Activated CD4-positive, alpha-beta T cell treated with anti-CD3 and anti-CD28 coated beads for 4 hours (primary cell): Measurements from ENCODE around the gene NR2C2.

Source experiments
- DNase-seq, 2 donors: peaks; one replicate each; pipeline ENCODE4 v3.0.0-alpha.2; 2020

The NR2C2 gene

DNA sequence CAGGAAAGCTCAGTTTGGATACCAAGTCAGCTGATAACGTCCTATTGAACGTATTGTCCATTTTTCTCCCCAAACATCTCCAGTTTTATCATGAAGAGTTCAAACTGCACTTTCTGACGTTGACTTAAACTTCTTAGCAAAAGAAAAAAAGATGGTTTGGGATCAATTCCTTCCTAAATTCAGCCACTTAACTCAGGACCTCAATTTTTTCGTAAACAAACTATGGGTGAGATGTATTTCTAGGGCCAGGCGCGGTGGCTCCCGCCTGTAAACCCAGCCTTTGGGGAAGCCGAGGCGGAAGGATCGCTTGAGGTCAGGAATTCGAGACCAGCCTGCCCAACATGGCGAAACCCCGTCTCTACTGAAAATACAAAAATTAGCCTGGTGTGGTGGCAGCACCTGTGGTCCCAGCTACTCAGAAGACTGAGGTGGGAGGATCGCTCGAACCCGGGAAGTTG, 118.2 kb downstream of the NR2C2 start:
- no peak for DNase-seq

DNA sequence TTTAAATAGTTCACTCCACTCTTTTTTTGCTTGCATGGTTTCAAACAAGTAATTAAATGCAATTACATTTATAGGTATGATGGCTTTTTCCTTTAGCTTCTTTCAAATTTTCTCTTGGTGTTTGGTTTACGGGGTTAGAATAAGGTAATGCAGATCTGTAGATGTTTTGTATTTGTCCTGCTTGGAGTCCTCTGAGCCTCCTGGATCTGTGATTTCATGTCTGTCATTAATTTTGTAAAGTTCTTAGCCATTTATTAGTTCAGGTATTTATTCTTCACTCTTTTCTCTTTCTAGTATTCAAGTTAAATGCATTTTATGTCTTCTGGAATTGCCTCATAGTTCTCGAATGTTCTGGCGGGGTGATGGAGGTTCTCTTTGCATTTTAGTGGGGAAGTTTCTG, 119.1 kb downstream of the NR2C2 start:
- DNase-seq = no peak

DNA sequence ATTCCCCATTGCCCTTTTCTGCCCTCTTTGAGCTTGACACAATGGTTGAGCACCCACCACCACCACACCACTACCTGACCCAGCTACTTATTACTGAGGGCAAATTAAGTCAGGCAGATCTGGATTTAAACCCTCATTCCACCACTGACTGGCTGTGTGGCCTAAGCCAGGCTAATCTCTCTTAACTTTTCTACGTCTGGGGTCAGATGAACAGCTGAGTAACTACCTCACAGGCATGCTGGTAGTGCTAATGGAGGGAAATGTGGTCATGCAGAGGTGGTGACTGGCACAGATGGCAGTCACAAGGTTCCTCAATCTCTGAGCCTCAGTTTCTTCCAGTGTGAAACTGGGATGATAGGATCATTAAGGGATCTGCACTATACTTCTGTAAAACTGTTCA, 122.1 kb downstream of the NR2C2 start:
- DNase-seq = no peak

DNA sequence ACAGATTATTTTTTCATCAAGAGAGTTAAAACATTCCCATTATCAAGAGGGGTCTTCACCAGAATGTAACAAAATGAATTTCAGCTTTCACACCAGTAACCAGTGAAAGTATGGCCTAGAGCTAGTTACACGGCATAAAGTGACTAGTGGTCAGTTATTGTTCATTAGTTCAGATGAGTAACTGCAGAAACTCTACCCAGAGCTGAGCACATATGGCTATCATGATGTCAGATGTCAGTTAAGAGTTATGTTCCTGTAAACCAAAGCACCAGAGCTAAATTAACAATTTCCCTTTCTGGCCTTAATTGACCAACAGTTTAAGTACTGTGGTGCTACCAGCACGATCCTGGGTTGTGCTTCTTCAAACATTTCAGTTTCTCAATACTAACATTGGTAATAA, 124.3 kb downstream of the NR2C2 start:
- no peak for DNase-seq

DNA sequence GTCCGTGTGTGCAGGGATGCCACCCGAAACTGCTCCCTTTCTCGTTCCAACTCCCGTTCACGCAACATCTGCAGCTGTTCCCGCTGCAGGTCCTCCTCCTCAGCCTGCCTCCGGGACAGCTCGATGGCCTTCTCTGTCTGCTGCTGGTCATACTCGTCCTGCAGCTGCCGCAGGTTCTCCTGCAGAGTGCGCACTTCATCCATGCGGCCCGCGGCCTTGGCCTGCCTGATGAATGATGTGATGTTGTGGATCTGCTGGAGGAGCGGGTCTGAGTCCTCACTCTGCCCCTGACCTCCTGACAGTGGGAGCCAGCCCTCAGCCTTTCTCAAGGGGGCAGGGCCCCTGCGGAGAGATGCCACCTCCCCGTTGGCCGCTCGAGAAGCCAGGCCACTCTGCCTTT, 127.1 kb downstream of the NR2C2 start:
- DNase-seq = no peak

DNA sequence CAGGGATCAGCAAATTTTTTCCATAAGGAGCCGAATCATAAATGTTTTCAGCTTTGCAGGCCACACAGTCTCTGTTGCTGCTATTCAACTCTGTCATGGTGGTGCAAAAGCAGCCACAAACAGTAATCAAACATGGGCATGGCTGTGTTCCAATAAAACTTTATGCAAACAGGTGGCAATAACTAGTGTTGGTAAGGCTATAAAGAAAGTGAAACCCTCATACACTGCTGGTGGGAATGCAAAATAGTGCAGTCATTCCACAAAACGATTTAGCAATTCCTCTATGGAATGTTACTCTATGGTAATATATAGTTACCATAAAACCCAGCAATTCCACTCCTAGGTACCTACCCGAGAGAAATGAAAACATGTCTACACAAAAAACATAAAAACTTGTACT, 131.7 kb downstream of the NR2C2 start:
- DNase-seq = no peak

DNA sequence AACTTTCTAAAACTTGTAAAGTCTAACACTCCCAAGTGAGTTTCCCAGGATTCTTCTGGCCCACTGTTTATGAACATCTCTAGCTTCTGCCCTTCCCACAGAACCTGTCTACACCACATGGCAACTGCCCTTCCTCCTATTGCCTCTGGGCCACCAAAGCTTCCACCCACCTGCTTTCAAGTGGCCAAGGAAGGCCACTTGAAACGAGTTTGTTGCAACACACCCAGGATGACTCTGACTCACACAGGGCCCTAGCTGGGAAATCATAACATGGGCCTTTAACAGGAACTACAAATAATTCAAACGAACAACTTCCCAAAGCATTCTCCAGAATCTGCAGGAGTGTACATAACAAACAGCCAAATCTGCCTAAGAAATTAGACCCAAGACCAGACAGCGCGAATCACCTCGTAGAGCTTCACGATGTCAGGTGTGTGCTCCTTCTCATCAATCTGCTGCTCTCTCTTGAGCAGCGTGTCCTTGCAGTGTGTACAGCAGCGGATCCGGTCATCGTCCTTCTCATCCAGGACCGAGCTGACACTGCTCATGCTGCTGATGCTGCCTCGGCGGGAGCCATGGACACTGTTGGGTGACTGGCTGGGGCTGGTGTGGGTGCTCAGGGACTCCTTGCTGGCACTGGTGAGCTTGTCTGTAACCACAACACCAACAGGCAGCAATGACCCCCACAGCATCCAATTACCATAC, 134.7 kb downstream of the NR2C2 start:
- no peak for DNase-seq

DNA sequence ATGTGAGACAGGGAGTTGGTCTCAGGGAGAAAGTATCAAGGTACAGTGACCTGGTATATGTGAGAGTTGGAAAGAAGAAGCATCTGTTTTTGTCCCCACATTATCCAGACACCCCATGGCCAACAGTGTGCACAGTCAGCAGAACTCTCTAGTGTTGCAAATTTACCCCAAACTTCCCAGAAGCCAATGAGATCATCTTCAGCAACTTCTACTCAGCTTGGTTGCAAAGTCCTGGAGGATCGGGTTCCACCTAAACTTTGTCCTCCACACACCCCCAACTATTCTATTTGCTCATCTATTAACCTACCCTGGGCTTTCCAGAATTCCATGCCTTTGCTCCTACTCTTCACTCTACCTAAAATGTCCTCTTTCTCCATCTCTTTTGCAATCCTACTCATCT, 135.9 kb downstream of the NR2C2 start:
- DNase-seq = no peak

DNA sequence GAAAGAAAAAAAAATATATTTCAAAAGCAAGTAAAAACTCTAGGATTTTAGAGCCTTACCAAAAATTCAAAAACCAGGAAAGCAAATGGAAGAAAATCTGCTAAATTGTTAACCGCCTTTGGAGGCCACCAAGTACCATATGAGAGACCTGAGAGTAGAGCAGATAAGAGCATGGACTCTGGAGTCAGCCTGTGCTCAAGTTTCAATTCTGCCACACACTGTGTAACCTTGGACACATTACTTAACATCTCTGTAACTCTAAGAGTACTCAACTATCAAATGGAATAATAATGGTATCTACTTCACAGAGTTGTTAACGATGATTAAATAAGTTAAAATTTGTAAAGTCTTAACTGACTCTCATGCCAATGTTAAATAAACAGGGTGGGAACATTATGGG, 138.9 kb downstream of the NR2C2 start:
- DNase-seq = no peak

DNA sequence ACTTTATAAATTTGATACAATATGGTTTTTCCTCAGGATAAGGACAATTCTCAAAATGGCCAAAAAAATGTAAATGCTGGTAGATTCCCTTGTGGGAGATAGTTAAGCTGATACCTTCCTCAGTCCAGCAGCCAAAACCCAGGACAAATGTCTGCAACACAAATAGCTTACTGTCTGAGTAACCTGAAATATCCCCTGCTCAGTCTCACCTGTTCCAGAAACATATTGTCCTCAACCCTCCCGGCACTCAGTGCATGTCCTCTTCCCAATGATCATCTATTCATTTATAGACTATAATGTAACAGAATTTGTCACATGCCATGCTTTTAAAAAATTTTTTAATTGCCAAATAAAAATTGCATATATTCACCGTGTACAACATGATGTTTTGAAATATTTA, 139.3 kb downstream of the NR2C2 start:
- DNase-seq = no peak

DNA sequence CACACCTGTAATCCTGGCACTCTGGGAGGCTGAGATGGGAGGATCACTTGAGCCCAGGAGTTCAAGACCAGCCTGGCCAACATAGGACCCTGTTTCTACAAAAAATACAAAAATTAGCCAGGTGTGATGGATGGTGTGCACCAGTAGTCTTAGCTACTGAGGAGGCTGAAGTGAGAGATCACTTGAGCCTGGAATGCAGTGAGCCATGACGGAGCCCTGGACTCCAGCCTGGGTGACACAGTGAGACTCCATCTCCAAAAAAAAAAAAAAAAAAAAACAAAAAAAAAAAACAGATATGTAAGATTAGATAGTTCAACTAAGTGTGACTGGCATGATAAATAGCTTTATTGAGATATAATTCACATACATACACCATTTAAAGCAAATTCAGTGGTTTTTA, 141.8 kb downstream of the NR2C2 start:
- no peak for DNase-seq

DNA sequence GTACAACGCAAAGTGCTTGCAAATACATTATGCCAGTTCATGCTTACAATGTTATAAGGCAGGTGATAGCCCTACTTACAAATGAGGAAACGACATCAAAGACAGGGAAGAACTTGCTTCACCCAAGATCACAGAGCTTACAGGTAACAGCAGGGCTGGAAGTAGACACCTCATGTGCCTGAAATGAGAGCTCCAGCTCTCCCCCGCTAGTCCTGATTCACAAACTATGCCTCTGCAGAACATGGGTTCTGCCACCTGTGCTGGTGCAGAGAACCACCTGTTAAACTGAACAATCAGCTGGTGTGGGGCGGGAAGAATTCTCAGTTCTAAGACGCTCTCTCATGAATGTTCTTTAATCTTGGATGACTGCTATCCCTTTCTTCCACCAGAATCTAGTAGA, 144.2 kb downstream of the NR2C2 start:
- no peak for DNase-seq

DNA sequence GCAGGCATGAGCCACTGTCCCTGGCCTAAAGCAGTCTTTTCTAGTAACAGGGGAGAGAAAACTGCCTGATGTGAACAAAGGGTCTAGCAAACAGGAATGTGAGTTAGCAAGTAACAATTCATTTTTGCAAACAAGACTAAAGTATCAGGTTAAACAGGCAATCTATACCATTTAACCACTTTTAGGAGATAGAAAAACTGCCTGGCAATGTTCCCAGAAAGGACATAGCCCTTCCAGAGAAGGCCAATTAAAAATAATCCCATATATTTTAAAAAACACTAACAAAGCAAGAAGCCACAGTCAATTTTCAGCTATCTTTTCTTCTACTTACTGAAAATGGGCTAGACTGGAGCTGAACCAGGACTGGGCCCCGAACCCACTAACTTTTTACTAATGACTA, 145.3 kb downstream of the NR2C2 start:
- DNase-seq = no peak

DNA sequence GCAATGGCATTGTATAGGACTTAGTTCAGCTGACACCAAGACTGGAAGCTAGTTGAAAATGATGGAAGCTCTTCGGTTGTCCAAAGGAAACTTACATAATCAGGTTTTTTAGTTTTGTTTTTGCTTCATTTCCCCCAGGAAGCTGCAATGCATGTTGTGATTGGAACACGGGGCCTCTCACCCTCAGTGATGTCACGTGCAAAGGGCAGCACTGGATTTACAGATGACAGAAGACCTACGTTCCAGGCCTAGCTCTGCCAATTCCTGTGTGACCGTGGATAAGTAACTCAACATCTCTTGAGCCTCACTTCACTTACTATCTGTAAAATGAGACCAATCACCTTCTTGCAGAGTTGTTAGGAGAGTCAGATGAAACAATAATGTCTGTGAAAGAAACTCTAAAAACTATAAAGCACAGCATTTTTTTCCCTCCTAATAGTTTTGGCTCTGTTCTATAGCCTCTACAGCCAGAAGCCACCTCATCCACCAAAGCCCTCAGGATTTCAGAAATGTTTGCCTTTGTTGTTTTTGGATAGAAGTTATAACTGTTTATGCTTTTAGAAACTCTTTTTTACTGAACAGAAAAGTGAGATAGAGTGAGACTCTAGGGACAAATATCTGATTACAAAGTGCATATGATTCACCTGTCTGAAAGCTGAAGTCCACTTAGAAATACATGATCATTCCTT, 146.9 kb downstream of the NR2C2 start:
- DNase-seq = no peak

DNA sequence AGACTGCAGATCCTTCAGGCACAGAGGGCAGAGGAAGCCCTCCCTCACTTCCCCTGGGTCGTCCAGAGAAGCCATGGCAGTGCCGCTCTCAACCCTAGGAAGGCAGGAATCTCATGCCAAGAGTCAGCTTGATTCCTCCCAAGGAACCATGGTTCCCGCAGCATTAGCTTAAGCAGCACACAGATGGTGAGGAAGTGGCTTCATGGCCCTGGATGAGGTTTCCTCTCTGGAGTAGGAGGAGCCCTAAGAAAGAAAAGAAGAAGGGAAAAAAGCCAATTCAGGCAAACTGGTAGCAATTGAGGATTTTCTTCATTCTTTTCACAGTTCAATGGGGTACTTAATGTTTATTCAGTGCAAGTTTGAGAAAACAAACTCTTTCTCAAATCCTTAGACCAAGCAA, 148.7 kb downstream of the NR2C2 start:
- DNase-seq = no peak

DNA sequence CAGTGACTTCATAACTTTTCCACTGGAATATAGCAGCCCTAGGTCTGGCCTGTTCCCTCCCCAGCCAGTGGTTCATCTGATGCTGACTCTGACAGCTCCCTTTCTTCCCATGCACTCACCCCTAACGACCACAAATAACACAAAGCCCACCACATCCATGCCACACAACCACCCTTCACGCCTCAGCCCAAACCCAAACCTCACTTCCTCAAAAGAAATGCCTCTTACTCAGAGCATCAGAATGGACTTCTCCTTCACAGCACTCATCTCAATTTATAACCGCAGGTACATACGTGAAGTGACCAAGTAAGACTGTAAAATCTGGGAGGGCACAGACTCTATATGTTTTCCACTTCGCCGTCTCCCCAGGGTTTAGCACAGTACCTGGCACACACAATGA, 150.5 kb downstream of the NR2C2 start:
- DNase-seq = no peak
